Ishikawa (cell line): ENCODE results near the gene TUBA3C.

Source experiments
- EGR1 ChIP-seq: IDR thresholded peaks from 2 replicates; pipeline ENCODE4 v1.6.1; 2012
- EP300 ChIP-seq: IDR thresholded peaks from 2 replicates; pipeline ENCODE4 v1.6.1; 2012; ENCODE audit warnings: borderline replicate concordance
- MAX ChIP-seq: IDR thresholded peaks from 2 replicates; pipeline ENCODE4 v1.6.1; 2012
- NFIC ChIP-seq: IDR thresholded peaks from 2 replicates; pipeline ENCODE4 v1.6.1; 2012
- RAD21 ChIP-seq: IDR thresholded peaks from 2 replicates; pipeline ENCODE4 v1.6.1; 2012; ENCODE audit warnings: low read depth
- REST ChIP-seq: IDR thresholded peaks from 2 replicates; pipeline ENCODE4 v1.6.1; 2012; ENCODE audit warnings: low read depth, mild to moderate bottlenecking
- TAF1 ChIP-seq: IDR thresholded peaks from 2 replicates; pipeline ENCODE4 v1.6.1; 2012; ENCODE audit warnings: low read depth, mild to moderate bottlenecking
- YY1 ChIP-seq: IDR thresholded peaks from 2 replicates; pipeline ENCODE4 v1.6.1; 2012; ENCODE audit warnings: low read depth

GRCh38 chr13:19161308-19161707, 20.3 kb downstream of the TUBA3C start:
- TF ChIP-seq REST (no peak), MAX (no peak), YY1 (no peak), TAF1 (no peak), NFIC (no peak), EP300 (no peak), RAD21 (no peak), EGR1 (no peak)
